ENCODE data around the gene LARP1. TPM values are rescaled to one million over a fixed set of nuclear protein-coding genes. Genes with fewer than 3 reads are reported as not detected.
A peak's percentile ranks its signal among the peaks of the same experiment; 100 is the strongest.

LARP1 gene
- polyA plus RNA-seq, 4 donors = 16.8 to 104 (median 43.0) TPM

GRCh38 chr5:154782812-154783592, 27.8 kb downstream of the LARP1 start:
- H3K27me3 ChIP-seq (ENCODE audit: control insufficient read depth in 3 of 3, insufficient read depth in 3 of 3, low read length in 3 of 3) = no peaks in the 10 kb centered on the region
- 48 to 82% (median 50%) methylated on average over 1 of the region's 1 CpG for WGBS, 3 donors
- H3K9me3 ChIP-seq (ENCODE audit: control insufficient read depth in 2 of 2, insufficient read depth in 1 of 2, low read depth in 1 of 2, low read length in 1 of 2) = no peaks in the 10 kb centered on the region
- H3K4me1 ChIP-seq (ENCODE audit: control insufficient read depth in 3 of 3, insufficient read depth in 2 of 3, low read depth in 1 of 3, low read length in 2 of 3) = peaks cover 8 to 56% (median 34%) of the 10 kb centered on the region in 3 donors
- FAIRE-seq (no peak), DNase-seq (no peak)
- peak overlapping the region in 1 of 3 donors; percentile 23 for H3K27ac ChIP-seq (ENCODE audit: low read depth in 1 of 3, low read length in 2 of 3)
- H3K4me3 ChIP-seq (ENCODE audit: low read depth in 1 of 3, low read length in 3 of 3) = no peak overlapping the region
- H3K36me3 ChIP-seq (ENCODE audit: control insufficient read depth in 3 of 3, insufficient read depth in 2 of 3, low read depth in 1 of 3, low read length in 3 of 3) = peaks cover 0 to 28% (median 0%) of the 10 kb centered on the region in 3 donors

- H3K36me3 ChIP-seq (ENCODE audit: control insufficient read depth in 3 of 3, insufficient read depth in 2 of 3, low read depth in 1 of 3, low read length in 3 of 3) = peaks cover 0 to 31% (median 0%) of the 10 kb centered on the region in 3 donors
- 69 to 79% (median 71%) methylated on average over 11 of the region's 11 CpGs for WGBS, 3 donors
- H3K27ac ChIP-seq (ENCODE audit: low read depth in 1 of 3, low read length in 2 of 3) = peak overlapping the region in 1 of 3 donors; percentile 43
- H3K27me3 ChIP-seq (ENCODE audit: control insufficient read depth in 3 of 3, insufficient read depth in 3 of 3, low read length in 3 of 3) = no peaks in the 10 kb centered on the region
- peaks cover 6 to 51% (median 31%) of the 10 kb centered on the region in 3 donors for H3K4me1 ChIP-seq (ENCODE audit: control insufficient read depth in 3 of 3, insufficient read depth in 2 of 3, low read depth in 1 of 3, low read length in 2 of 3)
- H3K9me3 ChIP-seq (ENCODE audit: control insufficient read depth in 2 of 2, insufficient read depth in 1 of 2, low read depth in 1 of 2, low read length in 1 of 2) = no peaks in the 10 kb centered on the region
- DNase-seq (peak in 1 of 2 donors; percentile 29), FAIRE-seq (no peak)
- no peak overlapping the region for H3K4me3 ChIP-seq (ENCODE audit: low read depth in 1 of 3, low read length in 3 of 3)
Measured at GRCh38 chr5:154783774-154784460, 28.7 kb downstream of the LARP1 start.

GRCh38 chr5:154784856-154785255, 29.7 kb downstream of the LARP1 start:
- no peaks in the 10 kb centered on the region for H3K9me3 ChIP-seq (ENCODE audit: control insufficient read depth in 2 of 2, insufficient read depth in 1 of 2, low read depth in 1 of 2, low read length in 1 of 2)
- no peaks in the 10 kb centered on the region for H3K27me3 ChIP-seq (ENCODE audit: control insufficient read depth in 3 of 3, insufficient read depth in 3 of 3, low read length in 3 of 3)
- WGBS, 3 donors = 85 to 97% (median 89%) methylated on average over 2 of the region's 2 CpGs
- H3K4me3 ChIP-seq (ENCODE audit: low read depth in 1 of 3, low read length in 3 of 3) = no peak overlapping the region
- DNase-seq = no peak
- peaks cover 4 to 42% (median 31%) of the 10 kb centered on the region in 3 donors for H3K4me1 ChIP-seq (ENCODE audit: control insufficient read depth in 3 of 3, insufficient read depth in 2 of 3, low read depth in 1 of 3, low read length in 2 of 3)
- no peak overlapping the region for H3K27ac ChIP-seq (ENCODE audit: low read depth in 1 of 3, low read length in 2 of 3)
- no peak for FAIRE-seq
- peaks cover 0 to 29% (median 0%) of the 10 kb centered on the region in 3 donors for H3K36me3 ChIP-seq (ENCODE audit: control insufficient read depth in 3 of 3, insufficient read depth in 2 of 3, low read depth in 1 of 3, low read length in 3 of 3)

GRCh38 chr5:154786414-154786813, 31.2 kb downstream of the LARP1 start:
- no peak for FAIRE-seq
- Histone ChIP-seq H3K36me3 (ENCODE audit: control insufficient read depth in 3 of 3, insufficient read depth in 2 of 3, low read depth in 1 of 3, low read length in 3 of 3) (peaks cover 0 to 37% (median 0%) of the 10 kb centered on the region in 3 donors), H3K4me1 (ENCODE audit: control insufficient read depth in 3 of 3, insufficient read depth in 2 of 3, low read depth in 1 of 3, low read length in 2 of 3) (peaks cover 3 to 37% (median 28%) of the 10 kb centered on the region in 3 donors), H3K27ac (ENCODE audit: low read depth in 1 of 3, low read length in 2 of 3) (peak overlapping the region in 1 of 3 donors; percentile 27), H3K9me3 (ENCODE audit: control insufficient read depth in 2 of 2, insufficient read depth in 1 of 2, low read depth in 1 of 2, low read length in 1 of 2) (no peaks in the 10 kb centered on the region), H3K4me3 (ENCODE audit: low read depth in 1 of 3, low read length in 3 of 3) (no peak overlapping the region), H3K27me3 (ENCODE audit: control insufficient read depth in 3 of 3, insufficient read depth in 3 of 3, low read length in 3 of 3) (no peaks in the 10 kb centered on the region)
- WGBS, 3 donors = 48 to 59% (median 50%) methylated on average over 2 of the region's 2 CpGs
- DNase-seq = no peak

GRCh38 chr5:154788212-154788611, 33.0 kb downstream of the LARP1 start:
- Histone ChIP-seq H3K4me3 (ENCODE audit: low read depth in 1 of 3, low read length in 3 of 3) (no peak overlapping the region), H3K27ac (ENCODE audit: low read depth in 1 of 3, low read length in 2 of 3) (no peak overlapping the region)
- FAIRE-seq = no peak

GRCh38 chr5:154791535-154791934, 36.4 kb downstream of the LARP1 start:
- Histone ChIP-seq H3K36me3 (ENCODE audit: control insufficient read depth in 3 of 3, insufficient read depth in 2 of 3, low read depth in 1 of 3, low read length in 3 of 3) (peaks cover 3 to 57% (median 7%) of the 10 kb centered on the region in 3 donors), H3K27ac (ENCODE audit: low read depth in 1 of 3, low read length in 2 of 3) (no peak overlapping the region), H3K9me3 (ENCODE audit: control insufficient read depth in 2 of 2, insufficient read depth in 1 of 2, low read depth in 1 of 2, low read length in 1 of 2) (no peaks in the 10 kb centered on the region), H3K4me3 (ENCODE audit: low read depth in 1 of 3, low read length in 3 of 3) (no peak overlapping the region), H3K4me1 (ENCODE audit: control insufficient read depth in 3 of 3, insufficient read depth in 2 of 3, low read depth in 1 of 3, low read length in 2 of 3) (peaks cover 0 to 18% (median 4%) of the 10 kb centered on the region in 3 donors), H3K27me3 (ENCODE audit: control insufficient read depth in 3 of 3, insufficient read depth in 3 of 3, low read length in 3 of 3) (no peaks in the 10 kb centered on the region)
- no peak for DNase-seq
- FAIRE-seq = no peak
- WGBS, 3 donors = 79 to 91% (median 89%) methylated on average over 3 of the region's 3 CpGs

More at GRCh38 chr5:154788212-154788611, 33.0 kb downstream of the LARP1 start:
- Histone ChIP-seq H3K9me3 (ENCODE audit: control insufficient read depth in 2 of 2, insufficient read depth in 1 of 2, low read depth in 1 of 2, low read length in 1 of 2) (no peaks in the 10 kb centered on the region), H3K27me3 (ENCODE audit: control insufficient read depth in 3 of 3, insufficient read depth in 3 of 3, low read length in 3 of 3) (no peaks in the 10 kb centered on the region), H3K36me3 (ENCODE audit: control insufficient read depth in 3 of 3, insufficient read depth in 2 of 3, low read depth in 1 of 3, low read length in 3 of 3) (peaks cover 3 to 41% (median 4%) of the 10 kb centered on the region in 3 donors), H3K4me1 (ENCODE audit: control insufficient read depth in 3 of 3, insufficient read depth in 2 of 3, low read depth in 1 of 3, low read length in 2 of 3) (peaks cover 0 to 27% (median 18%) of the 10 kb centered on the region in 3 donors)
- DNase-seq = no peak
- 74 to 87% (median 83%) methylated on average over 5 of the region's 5 CpGs for WGBS, 3 donors

- no peak for DNase-seq
- no peak for FAIRE-seq
- 91 to 94% (median 92%) methylated on average over 30 to 32 of the region's 32 CpGs for WGBS, 3 donors
- Histone ChIP-seq H3K9me3 (ENCODE audit: control insufficient read depth in 2 of 2, insufficient read depth in 1 of 2, low read depth in 1 of 2, low read length in 1 of 2) (no peaks in the 10 kb centered on the region), H3K27me3 (ENCODE audit: control insufficient read depth in 3 of 3, insufficient read depth in 3 of 3, low read length in 3 of 3) (no peaks in the 10 kb centered on the region), H3K36me3 (ENCODE audit: control insufficient read depth in 3 of 3, insufficient read depth in 2 of 3, low read depth in 1 of 3, low read length in 3 of 3) (peaks cover 3 to 59% (median 12%) of the 10 kb centered on the region in 3 donors), H3K27ac (ENCODE audit: low read depth in 1 of 3, low read length in 2 of 3) (peak overlapping the region in 1 of 3 donors; percentile 47), H3K4me3 (ENCODE audit: low read depth in 1 of 3, low read length in 3 of 3) (no peak overlapping the region), H3K4me1 (ENCODE audit: control insufficient read depth in 3 of 3, insufficient read depth in 2 of 3, low read depth in 1 of 3, low read length in 2 of 3) (peaks cover 0 to 16% (median 0%) of the 10 kb centered on the region in 3 donors)
Measured at GRCh38 chr5:154793599-154794524, 38.7 kb downstream of the LARP1 start.
